ENCODE measurements around the gene PFN3.

PFN3 gene

DNA sequence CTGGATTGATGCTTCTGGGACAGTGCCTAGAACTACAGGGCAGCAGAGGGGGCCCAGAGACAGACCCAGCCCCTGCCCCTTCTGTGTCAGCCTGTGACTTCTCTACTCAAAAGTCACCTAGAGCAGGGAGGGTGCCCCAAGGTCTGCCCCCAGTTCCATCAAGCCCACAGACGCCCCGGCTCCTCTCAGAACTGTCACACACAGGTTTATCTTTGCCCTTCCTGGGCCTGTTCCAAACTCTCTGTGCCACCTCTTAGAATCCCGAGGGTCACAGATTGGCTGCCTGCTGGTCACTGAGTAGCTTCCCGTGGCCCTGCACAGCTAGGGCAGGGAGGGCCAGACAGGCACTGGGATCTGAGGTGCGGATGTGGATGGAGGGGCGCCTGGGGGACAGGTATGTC, 41.0 kb downstream of the PFN3 start:
- DNase-seq = no peak

GRCh38 chr5:177358370-177358819, 42.1 kb downstream of the PFN3 start:
- DNase-seq = no peak

DNA sequence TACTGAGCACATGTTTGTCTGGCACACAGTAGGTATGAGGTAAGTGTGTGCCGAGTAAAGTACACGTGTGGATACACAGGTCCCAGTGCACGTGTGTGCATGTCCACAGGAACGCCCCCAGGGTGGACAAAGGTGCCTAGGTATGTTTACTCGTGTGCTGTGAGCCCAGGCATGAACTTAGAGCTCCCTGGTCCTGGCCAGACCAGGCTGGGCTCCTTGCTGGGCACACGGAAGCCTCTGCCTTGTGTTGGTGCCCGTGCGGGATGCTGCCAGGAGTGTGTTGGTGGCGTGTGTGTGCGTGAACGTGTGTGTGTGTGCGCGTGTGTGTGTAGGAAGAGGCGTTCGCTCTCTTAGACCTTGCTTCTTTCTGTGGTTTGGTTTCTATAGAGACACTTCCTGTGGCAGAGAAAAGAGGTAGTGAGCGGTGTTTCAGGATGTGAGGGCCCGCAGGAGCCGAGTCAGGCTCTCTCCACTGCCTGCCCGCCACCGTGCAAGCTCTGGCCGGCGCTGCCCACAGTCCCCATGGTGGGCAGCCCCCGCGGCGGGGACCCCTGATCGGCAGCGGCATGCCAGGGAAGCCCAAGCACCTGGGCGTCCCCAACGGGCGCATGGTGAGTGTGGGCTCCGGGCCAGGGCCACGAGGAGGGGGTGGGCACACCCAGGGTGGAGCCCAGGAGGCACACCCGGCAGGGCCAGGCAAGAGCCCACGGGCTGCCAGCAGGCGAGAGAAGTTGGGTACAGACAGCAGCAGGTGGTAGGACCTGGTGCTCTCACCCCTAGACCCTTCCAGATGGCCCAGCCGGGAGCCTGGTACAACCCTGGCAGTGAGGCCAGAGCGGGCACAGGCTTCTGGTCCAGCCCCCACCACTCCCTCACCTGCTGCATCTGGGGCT, 42.8 kb downstream of the PFN3 start, which contains the start of gene RGS14:
TSS of gene RGS14 (plus strand) at position 466 of the 893 bp plus-strand sequence. CDS start at position 567, 101 bp downstream.
- DNase-seq = no peak

DNA sequence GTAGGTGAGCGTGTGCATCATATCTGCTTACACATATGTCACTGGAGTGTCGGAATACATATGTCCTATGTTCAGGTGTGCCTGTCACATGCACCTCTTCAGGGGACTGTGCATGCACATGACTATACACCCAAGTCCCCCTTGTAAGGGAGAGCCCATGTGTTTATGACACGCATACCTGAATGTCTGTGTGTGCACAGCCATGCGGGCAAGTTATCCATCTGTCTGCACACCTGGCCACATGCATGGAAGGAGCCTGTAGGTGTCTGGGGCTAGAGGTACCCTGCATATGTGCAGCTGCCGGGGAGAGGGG, 43.4 kb downstream of the PFN3 start:
- no peak for DNase-seq

GRCh38 chr5:177356746-177357145, 43.7 kb downstream of the PFN3 start:
- no peak for DNase-seq

- DNase-seq = no peak
Measured at GRCh38 chr5:177355868-177356168, 44.6 kb downstream of the PFN3 start.

DNA sequence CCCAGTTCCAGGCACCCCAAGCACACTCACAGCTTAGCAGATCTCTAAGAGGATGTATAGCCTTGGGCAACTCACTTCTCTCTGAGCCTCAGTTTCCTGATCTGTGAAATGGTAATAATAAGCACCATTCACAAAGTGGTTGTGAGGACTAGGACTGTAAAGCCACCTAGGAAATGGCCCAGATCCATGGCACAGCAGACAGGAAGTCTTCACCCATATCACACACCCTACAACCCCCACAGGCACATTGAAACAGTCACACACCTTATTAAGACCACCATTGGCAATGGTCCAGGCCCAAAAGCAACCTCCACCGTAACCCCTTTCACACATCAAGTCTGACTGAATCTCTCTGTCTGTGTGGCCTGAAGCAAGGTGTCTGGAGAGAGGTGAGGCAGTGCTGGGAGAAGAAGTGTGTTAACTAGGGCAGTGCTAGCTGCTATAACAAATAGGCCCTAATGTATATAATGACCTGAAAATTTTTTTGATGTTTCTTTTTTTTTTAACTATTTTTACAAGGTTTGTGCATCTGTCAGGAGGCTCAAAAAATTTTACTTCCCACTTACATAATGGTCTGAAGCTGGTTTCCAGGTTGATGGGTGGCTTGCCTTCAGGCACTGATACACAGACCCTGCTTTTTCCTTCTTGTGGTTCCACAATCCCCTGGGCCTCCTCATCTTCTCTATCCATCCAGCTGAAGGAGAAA, 45.1 kb downstream of the PFN3 start:
- no peak for DNase-seq

DNA sequence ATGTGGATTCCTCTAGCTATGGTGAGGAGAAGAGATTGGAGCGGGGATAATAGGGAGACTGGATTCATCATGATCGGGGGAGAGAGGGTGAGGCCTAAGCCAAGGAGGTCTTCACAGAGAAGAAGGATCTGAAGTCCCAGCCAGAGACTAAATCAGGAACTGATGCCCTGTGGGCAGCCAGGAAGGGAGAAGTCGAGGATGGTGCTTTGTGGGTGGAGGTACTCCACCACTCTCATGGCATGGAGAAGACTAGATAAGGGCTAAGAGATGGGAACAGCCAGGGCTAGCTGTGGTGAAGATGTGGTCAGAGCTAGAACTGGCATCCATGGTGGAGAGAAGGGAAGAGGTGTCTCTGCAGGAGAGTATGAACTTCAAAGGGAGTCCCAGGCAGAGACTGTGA, 45.8 kb downstream of the PFN3 start:
- no peak for DNase-seq

DNA sequence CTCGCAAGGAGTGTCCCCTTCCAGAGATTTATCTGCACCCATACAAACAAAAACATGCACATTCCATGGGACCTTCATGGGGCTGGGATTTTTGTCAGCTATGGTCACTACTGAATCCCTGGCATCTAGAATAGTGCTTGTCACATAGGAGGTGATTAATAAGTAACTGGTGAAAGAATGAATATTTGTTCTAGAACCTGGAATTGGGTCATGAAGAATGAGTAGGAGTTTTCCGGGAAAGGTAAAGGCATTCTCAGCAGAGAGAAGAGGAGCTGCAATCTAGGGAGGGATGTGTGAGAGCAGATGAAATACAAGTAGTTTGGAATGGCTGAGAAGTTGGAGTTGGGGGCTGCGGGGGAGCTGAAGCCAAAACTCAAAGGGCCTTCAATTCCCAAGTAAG, 46.2 kb downstream of the PFN3 start:
- DNase-seq = no peak

- DNase-seq = no peak
Measured at GRCh38 chr5:177353093-177353492, 47.4 kb downstream of the PFN3 start.

GRCh38 chr5:177351392-177352329, 48.8 kb downstream of the PFN3 start, which contains the start of gene LMAN2:
Gene LMAN2 (minus strand): TSS chr5:177351668. CDS start chr5:177351647, 21 bp downstream.
- DNase-seq = peak; percentile 93

- DNase-seq = no peak
Measured at GRCh38 chr5:177350776-177351391, 49.6 kb downstream of the PFN3 start.

Measured in SHP77 treated with DMSO at 0.1 percent for 48 hours (cell line).